ENCODE measurements around the gene PPP6R1.

The PPP6R1 gene

DNA sequence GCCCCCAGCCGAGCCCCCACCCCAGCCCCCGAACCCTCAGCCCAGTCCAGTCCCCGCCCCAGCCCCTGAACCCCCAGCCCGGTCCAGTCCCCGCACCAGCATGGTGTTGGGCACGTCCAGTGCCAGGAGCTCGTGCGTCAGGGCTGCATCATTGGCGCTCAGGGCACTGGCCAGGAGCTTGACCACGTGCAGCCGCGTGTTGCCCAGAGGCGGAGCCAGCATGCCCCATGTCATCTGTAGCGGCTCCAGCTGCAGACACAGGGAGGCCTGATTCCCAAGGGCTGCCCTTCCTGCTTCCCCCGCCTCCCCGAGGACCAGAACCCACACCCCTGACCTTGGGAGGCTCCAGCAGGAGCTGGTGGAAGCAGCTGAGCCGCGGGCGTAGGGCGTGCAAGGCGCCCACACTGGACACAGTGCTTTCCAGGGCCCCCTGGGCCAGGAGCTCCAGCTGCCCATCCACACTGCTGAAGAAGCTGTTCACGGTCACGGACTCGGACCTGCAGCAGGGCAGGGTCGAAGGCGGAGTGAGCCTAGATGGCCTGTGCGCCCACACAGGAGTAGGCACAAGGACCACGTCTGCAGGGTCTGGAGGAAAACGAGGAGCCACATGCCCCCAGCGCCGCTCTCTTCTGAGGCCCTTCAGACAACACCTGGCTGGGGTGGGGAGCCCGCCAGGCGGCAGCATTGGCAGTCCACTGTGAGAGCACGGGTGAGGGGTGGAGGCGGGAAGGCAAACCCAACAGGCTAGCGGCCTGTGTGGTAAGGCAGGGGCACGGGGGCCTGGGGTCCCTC is 17.5 kb downstream of the PPP6R1 start:
- in situ Hi-C loops (cut with HindIII; ENCODE audit: low pct_unique_long_range_greater_than_20kb, low sequenced_read_pairs) = no loop called here
- no peak for DNase-seq (ENCODE audit: low read depth in 1 of 2, low spot score in 1 of 2)
- no peak for TF ChIP-seq JUND (IDR thresholded peaks at IDR 0.05; ENCODE audit: low read depth)

GRCh38 chr19:55240713-55241020 is 18.1 kb downstream of the PPP6R1 start:
- TF ChIP-seq JUND (IDR thresholded peaks at IDR 0.05; ENCODE audit: low read depth) = no peak
- in situ Hi-C loops (cut with HindIII; ENCODE audit: low pct_unique_long_range_greater_than_20kb, low sequenced_read_pairs) = no loop called here
- no peak for DNase-seq (ENCODE audit: low read depth in 1 of 2, low spot score in 1 of 2)

DNA sequence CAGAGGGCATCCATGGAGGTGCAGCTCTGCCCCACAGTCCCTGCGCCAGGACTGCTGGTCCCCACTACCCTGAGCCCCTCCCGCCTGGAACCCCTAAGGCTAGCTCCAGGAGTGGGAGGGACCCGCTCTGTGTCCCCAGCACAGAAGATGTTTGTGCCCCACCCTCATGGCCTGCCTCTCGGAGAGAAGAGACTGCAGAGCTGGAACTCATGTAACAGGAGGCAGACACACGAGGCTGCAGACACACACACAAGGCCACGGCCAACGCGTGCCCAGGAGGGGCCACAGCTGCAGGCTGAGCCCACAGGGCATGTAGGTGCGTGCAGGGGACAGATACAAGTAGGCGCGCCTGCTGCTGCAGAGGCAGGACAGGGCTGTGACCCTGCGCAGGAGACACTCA is 19.8 kb downstream of the PPP6R1 start:
- in situ Hi-C loops (cut with HindIII; ENCODE audit: low pct_unique_long_range_greater_than_20kb, low sequenced_read_pairs) = no loop called here
- no peak for DNase-seq (ENCODE audit: low read depth in 1 of 2, low spot score in 1 of 2)
- TF ChIP-seq JUND (IDR thresholded peaks at IDR 0.05; ENCODE audit: low read depth) = no peak

DNA sequence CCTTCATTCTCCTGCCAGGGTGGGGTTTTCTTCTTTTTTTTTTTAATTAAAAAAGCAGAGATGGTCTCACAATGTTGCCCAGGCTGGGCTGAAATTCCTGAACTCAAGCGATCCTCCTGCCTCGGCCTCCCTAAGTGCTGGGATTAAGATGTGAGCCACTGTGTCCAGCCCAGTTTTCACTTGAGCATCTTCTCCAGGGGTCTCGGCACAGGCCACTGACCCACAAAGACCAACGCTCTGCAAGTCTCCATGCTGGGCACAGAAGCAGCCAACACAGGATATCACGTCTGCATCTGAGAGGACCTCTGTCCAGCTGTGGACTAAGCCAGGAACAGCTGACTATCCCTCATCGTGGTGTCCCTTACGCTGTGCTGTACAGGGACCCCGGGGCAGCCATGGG is 20.8 kb downstream of the PPP6R1 start:
- no peak for DNase-seq (ENCODE audit: low read depth in 1 of 2, low spot score in 1 of 2)
- no peak for TF ChIP-seq JUND (IDR thresholded peaks at IDR 0.05; ENCODE audit: low read depth)
- in situ Hi-C loops (cut with HindIII; ENCODE audit: low pct_unique_long_range_greater_than_20kb, low sequenced_read_pairs) = no loop called here

GRCh38 chr19:55232986-55233385 is 25.8 kb downstream of the PPP6R1 start:
- no peak for DNase-seq (ENCODE audit: low read depth in 1 of 2, low spot score in 1 of 2)
- TF ChIP-seq JUND (IDR thresholded peaks at IDR 0.05; ENCODE audit: low read depth) = no peak
- in situ Hi-C loops (cut with HindIII; ENCODE audit: low pct_unique_long_range_greater_than_20kb, low sequenced_read_pairs) = no loop called here

DNA sequence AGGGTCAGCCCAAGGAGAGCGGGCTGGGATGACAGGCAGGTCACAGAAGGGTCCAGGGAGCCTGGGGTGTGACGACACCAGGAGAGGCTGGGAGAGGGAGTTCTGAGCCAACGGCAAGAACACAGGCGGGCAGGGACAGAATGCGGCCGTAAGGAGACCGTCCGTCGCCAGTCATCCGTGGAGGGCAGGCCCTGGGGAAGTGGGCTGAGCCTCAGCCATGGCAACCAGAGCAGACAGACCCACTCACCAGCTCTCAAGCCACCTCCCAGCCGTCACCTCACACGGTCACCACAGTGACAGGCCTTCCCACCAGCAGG is 26.6 kb downstream of the PPP6R1 start:
- TF ChIP-seq JUND (IDR thresholded peaks at IDR 0.05; ENCODE audit: low read depth) = no peak

GRCh38 chr19:55231391-55232285 is 27.2 kb downstream of the PPP6R1 start:
- TF ChIP-seq JUND (IDR thresholded peaks at IDR 0.05; ENCODE audit: low read depth) = no peak
- no peak for DNase-seq (ENCODE audit: low read depth in 1 of 2, low spot score in 1 of 2)
- in situ Hi-C loops (cut with HindIII; ENCODE audit: low pct_unique_long_range_greater_than_20kb, low sequenced_read_pairs) = no loop called here

More for the DNA sequence above, 26.6 kb downstream of the PPP6R1 start:
- in situ Hi-C loops (cut with HindIII; ENCODE audit: low pct_unique_long_range_greater_than_20kb, low sequenced_read_pairs) = no loop called here
- DNase-seq (ENCODE audit: low read depth in 1 of 2, low spot score in 1 of 2) = no peak

- no peak for DNase-seq (ENCODE audit: low read depth in 1 of 2, low spot score in 1 of 2)
- in situ Hi-C loops (cut with HindIII; ENCODE audit: low pct_unique_long_range_greater_than_20kb, low sequenced_read_pairs) = no loop called here
- TF ChIP-seq JUND (IDR thresholded peaks at IDR 0.05; ENCODE audit: low read depth) = no peak
These were observed 28.0 kb downstream of the PPP6R1 start for GRCh38 chr19:55230780-55231179.

DNA sequence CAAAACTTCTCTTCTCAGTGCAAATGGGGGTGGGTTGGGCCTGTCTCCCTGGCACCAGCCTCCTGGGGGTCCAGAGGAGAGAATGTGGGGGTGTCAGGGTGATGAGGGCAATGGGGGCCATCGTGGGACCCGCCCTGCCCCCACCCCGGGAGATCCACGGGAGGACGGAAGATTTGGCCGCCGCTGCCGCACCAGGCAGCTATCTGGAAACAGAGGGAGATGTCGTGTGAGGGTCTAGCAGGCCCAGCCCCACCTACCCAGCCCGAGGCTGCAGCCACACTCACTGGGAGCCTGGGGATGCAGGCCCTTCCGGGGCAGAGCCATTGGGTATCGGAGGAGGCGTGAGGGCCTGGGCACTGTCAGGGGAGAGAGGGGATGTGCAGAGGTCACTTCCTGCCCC is 28.5 kb downstream of the PPP6R1 start:
- no peak for DNase-seq (ENCODE audit: low read depth in 1 of 2, low spot score in 1 of 2)
- in situ Hi-C loops (cut with HindIII; ENCODE audit: low pct_unique_long_range_greater_than_20kb, low sequenced_read_pairs) = no loop called here
- TF ChIP-seq JUND (IDR thresholded peaks at IDR 0.05; ENCODE audit: low read depth) = no peak

DNA sequence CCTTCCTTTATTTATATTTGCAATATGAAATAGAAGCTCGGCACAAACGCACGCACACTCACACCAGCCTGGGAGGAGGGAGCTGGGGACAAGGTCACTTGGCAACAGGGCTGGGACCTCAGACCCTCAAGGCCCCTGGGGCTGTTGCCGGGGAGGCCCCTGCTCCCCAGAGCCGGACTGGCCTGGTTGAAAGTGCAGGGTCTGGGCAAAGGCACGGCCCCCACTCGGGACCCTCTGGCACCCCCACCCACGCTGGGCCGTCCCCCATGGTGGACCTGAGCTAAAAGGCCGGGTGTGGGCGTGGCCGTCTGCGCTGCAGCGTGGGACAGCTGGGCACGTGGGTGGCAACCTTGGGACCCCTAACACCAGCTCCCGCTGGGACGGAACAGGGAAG is 29.0 kb downstream of the PPP6R1 start:
- no peak for TF ChIP-seq JUND (IDR thresholded peaks at IDR 0.05; ENCODE audit: low read depth)
- in situ Hi-C loops (cut with HindIII; ENCODE audit: low pct_unique_long_range_greater_than_20kb, low sequenced_read_pairs) = no loop called here

DNA sequence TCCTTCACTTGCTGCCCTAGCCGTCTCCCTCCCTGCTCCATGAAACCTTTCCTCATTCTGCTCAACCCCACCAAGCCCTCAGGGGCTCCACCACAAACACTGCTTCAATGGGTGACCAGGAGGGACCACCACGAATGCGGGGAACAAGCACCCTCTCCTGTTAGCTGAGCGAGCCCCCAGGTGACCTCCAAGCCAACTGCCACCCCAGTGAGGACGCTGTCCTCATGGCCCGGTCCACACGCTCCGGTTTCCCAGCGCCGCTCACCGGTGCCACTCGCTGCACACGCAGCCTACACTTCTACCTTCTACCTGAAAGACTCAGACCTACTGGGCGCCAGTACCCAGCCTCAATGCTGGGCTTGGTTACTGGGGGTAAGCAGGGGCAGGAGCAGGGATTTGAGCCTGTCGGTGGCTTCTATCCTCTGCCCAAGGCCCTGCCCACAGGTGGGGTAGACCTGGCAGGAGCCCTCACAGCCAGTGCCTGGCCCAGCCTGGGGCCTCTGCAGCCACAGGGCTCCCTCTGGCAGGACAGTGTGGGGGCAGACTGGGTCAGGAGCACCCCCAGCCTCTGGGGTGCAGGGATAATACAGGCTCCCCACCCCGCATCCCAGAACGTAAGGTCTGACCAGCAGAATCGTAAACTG is 29.6 kb downstream of the PPP6R1 start:
- in situ Hi-C loops (cut with HindIII; ENCODE audit: low pct_unique_long_range_greater_than_20kb, low sequenced_read_pairs) = no loop called here
- no peak for DNase-seq (ENCODE audit: low read depth in 1 of 2, low spot score in 1 of 2)
- no peak for TF ChIP-seq JUND (IDR thresholded peaks at IDR 0.05; ENCODE audit: low read depth)

More for the DNA sequence above, 29.0 kb downstream of the PPP6R1 start:
- no peak for DNase-seq (ENCODE audit: low read depth in 1 of 2, low spot score in 1 of 2)

DNA sequence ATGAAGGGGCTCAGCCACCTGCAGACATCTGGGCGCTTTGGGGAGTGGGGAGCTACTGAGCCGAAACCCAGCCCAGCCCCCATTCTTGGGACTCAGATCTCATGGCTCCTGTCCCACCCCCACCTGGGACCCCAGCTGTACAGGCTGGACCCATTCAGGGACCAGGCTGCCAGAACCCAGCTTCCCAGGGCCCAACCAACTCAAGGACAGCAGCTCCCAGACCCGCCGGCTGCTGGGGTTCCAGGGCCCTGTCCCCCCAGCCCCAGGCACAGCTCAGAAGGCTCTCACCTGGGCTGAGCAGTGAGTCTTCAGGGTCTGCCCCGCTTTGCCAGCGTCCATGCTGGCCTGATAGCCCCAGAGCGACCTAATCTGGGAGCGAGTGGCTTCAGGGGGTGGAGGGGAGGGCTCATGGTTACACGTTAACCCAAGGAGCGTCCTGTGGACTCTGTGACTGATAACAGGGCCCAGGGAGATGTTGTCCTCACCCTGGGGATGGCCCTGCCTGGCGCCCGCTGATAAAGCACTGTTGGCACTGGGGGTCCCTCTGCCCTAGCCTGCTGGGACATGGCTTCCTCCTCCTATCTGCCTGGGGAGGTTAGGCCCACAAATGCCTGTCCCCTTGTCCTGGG is 30.3 kb downstream of the PPP6R1 start, which contains the start of gene TMEM86B:
Gene TMEM86B (minus strand): TSS at position 361 of the 629 bp plus-strand sequence. CDS start 22 bp downstream, at position 339.
- in situ Hi-C loops (cut with HindIII; ENCODE audit: low pct_unique_long_range_greater_than_20kb, low sequenced_read_pairs) = no loop called here
- DNase-seq (ENCODE audit: low read depth in 1 of 2, low spot score in 1 of 2) = no peak
- TF ChIP-seq JUND (IDR thresholded peaks at IDR 0.05; ENCODE audit: low read depth) = no peak
